Nephron progenitor cell (in vitro differentiated cells): ENCODE measurements around the gene UBE2G2.

Source experiments
- DNase-seq: peaks from one replicate; pipeline ENCODE4 v3.0.0; 2021
- H3K27ac Mint-ChIP-seq: 2 replicates; pipeline ENCODE4 v1.8.0; 2021; ENCODE audit warnings: mild to moderate bottlenecking, moderate library complexity, mixed read lengths
- H3K27me3 Mint-ChIP-seq: 2 replicates; pipeline ENCODE4 v1.8.0; 2021; ENCODE audit warnings: mild to moderate bottlenecking, low read depth, mixed read lengths; ENCODE audit not compliant: poor library complexity
- H3K36me3 Mint-ChIP-seq: 2 replicates; pipeline ENCODE4 v1.8.0; 2021; ENCODE audit warnings: low read depth, mixed read lengths
- H3K4me1 Mint-ChIP-seq: 2 replicates; pipeline ENCODE4 v1.8.0; 2021; ENCODE audit warnings: mixed read lengths
- H3K4me3 Mint-ChIP-seq: 2 replicates; pipeline ENCODE4 v1.8.0; 2021; ENCODE audit warnings: mild to moderate bottlenecking, moderate library complexity, mixed read lengths
- H3K9me3 Mint-ChIP-seq: 2 replicates; pipeline ENCODE4 v1.8.0; 2021; ENCODE audit warnings: mild to moderate bottlenecking, moderate library complexity, mixed read lengths
- CTCF ChIP-seq: fragments of 200-600 bp; sonication (generic); IDR thresholded peaks from 2 replicates; pipeline ENCODE4 v1.5.0; 2021; ENCODE audit warnings: antibody characterized with exemption

UBE2G2 gene

GRCh38 chr21:44817914-44818639, 16.5 kb upstream of the UBE2G2 start, which contains the start of gene SUMO3:
TSS of gene SUMO3 (minus strand) at chr21:44818062. CDS start at chr21:44817968, 94 bp downstream.
- H3K4me1 Mint-ChIP-seq, result peaks cover 10% of the 10 kb centered on the region
- H3K27me3 Mint-ChIP-seq, result peaks cover 3% of the 10 kb centered on the region
- peaks cover 40% of the 10 kb centered on the region for H3K9me3 Mint-ChIP-seq
- no peak within 1 kb of the TSS for H3K27ac Mint-ChIP-seq
- H3K36me3 Mint-ChIP-seq, result peaks cover 17% of the 10 kb centered on the region
- peak; percentile 74 for DNase-seq
- TF ChIP-seq CTCF, result no peak
- peak within 1 kb of the TSS; percentile 69 for H3K4me3 Mint-ChIP-seq

- Mint-ChIP-seq H3K27ac (no peak overlapping the region), H3K4me1 (peaks cover 10% of the 10 kb centered on the region), H3K27me3 (peaks cover 3% of the 10 kb centered on the region), H3K36me3 (peaks cover 18% of the 10 kb centered on the region), H3K4me3 (peak overlapping the region; percentile 69), H3K9me3 (peaks cover 34% of the 10 kb centered on the region)
- no peak for TF ChIP-seq CTCF
- peak; percentile 97 for DNase-seq
These were observed 15.9 kb upstream of the UBE2G2 start for GRCh38 chr21:44817506-44817880.

GRCh38 chr21:44816761-44817505, 15.3 kb upstream of the UBE2G2 start:
- peaks cover 17% of the 10 kb centered on the region for H3K36me3 Mint-ChIP-seq
- H3K27me3 Mint-ChIP-seq, result peaks cover 3% of the 10 kb centered on the region
- H3K4me1 Mint-ChIP-seq, result peaks cover 10% of the 10 kb centered on the region
- H3K9me3 Mint-ChIP-seq, result peaks cover 29% of the 10 kb centered on the region
- H3K4me3 Mint-ChIP-seq, result peak overlapping the region; percentile 79
- no peak for DNase-seq
- no peak overlapping the region for H3K27ac Mint-ChIP-seq
- TF ChIP-seq CTCF, result no peak

GRCh38 chr21:44815852-44816628, 14.4 kb upstream of the UBE2G2 start:
- no peak overlapping the region for H3K27ac Mint-ChIP-seq
- H3K4me3 Mint-ChIP-seq, result peak overlapping the region; percentile 79
- peaks cover 10% of the 10 kb centered on the region for H3K4me1 Mint-ChIP-seq
- peaks cover 24% of the 10 kb centered on the region for H3K36me3 Mint-ChIP-seq
- peaks cover 22% of the 10 kb centered on the region for H3K9me3 Mint-ChIP-seq
- DNase-seq, result no peak
- no peak for TF ChIP-seq CTCF
- peaks cover 3% of the 10 kb centered on the region for H3K27me3 Mint-ChIP-seq

- H3K4me1 Mint-ChIP-seq, result peaks cover 10% of the 10 kb centered on the region
- H3K9me3 Mint-ChIP-seq, result peaks cover 14% of the 10 kb centered on the region
- no peak for TF ChIP-seq CTCF
- no peak overlapping the region for H3K4me3 Mint-ChIP-seq
- peaks cover 28% of the 10 kb centered on the region for H3K36me3 Mint-ChIP-seq
- no peak for DNase-seq
- H3K27ac Mint-ChIP-seq, result no peak overlapping the region
- H3K27me3 Mint-ChIP-seq, result peaks cover 3% of the 10 kb centered on the region
These were observed 13.6 kb upstream of the UBE2G2 start for GRCh38 chr21:44815225-44815624.
